Measurements from ENCODE around the gene LGR5. TPM values are rescaled to one million over a fixed set of nuclear protein-coding genes. Genes with fewer than 3 reads are reported as not detected.

Gene LGR5
- total RNA-seq, 2 experiments from 2014 or later = not detected

DNA sequence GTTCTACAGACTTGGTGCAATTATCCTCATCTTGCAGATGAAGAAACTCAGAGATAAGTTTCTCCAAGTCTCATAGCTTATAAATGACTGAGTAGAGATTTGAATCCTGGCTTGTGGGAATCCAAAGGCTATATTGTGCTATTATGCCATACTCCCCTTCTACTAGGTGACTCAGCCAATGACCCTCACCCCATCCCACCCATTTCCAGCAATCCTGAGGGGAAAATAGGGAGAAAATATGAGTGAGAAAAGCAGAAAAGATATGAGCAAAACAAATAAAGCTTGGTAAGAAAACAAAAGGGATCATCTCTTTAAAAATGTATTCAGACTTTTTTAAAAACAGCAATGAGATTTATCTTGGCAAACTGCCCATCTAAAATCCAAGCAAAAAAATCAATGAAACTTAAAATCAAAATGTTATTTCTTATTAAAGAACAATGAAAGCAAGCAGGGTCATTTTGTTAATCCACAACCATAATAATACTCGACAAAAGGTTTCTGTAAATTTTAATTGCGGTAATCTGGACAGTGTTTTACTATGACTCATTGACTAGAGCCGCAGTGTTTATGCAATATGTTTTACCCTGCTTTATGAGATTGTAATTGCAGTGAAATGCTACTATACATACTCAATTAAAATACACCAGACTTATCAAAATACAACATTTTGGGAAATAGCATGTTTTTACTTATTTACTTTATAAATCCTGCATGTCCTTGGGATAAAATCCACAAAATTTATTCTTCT, 13.1 kb upstream of the LGR5 start:
- Mint-ChIP-seq H3K9me3 (no peaks in the 10 kb centered on the region), H3K4me1 (ENCODE audit: low read depth) (no peaks in the 10 kb centered on the region), H3K36me3 (ENCODE audit: low read depth) (no peaks in the 10 kb centered on the region), H3K4me3 (no peak overlapping the region), H3K27ac (no peak overlapping the region), H3K27me3 (peaks cover 17% of the 10 kb centered on the region)
- DNase-seq = no peak
- CTCF ChIA-PET = interaction anchor here (1.0 kb wide), 1 partner anchor 11 kb away, joined by 5 read pairs; no protein-coding TSS in a partner anchor
- no peak for ATAC-seq
- POLR2A ChIA-PET = no interaction called here
- TF ChIP-seq, protein P1, sequence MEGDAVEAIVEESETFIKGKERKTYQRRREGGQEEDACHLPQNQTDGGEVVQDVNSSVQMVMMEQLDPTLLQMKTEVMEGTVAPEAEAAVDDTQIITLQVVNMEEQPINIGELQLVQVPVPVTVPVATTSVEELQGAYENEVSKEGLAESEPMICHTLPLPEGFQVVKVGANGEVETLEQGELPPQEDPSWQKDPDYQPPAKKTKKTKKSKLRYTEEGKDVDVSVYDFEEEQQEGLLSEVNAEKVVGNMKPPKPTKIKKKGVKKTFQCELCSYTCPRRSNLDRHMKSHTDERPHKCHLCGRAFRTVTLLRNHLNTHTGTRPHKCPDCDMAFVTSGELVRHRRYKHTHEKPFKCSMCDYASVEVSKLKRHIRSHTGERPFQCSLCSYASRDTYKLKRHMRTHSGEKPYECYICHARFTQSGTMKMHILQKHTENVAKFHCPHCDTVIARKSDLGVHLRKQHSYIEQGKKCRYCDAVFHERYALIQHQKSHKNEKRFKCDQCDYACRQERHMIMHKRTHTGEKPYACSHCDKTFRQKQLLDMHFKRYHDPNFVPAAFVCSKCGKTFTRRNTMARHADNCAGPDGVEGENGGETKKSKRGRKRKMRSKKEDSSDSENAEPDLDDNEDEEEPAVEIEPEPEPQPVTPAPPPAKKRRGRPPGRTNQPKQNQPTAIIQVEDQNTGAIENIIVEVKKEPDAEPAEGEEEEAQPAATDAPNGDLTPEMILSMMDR (IDR thresholded peaks at IDR 0.05) = no peak
- intact Hi-C loops (cut with micrococcal nuclease) = no loop called here

DNA sequence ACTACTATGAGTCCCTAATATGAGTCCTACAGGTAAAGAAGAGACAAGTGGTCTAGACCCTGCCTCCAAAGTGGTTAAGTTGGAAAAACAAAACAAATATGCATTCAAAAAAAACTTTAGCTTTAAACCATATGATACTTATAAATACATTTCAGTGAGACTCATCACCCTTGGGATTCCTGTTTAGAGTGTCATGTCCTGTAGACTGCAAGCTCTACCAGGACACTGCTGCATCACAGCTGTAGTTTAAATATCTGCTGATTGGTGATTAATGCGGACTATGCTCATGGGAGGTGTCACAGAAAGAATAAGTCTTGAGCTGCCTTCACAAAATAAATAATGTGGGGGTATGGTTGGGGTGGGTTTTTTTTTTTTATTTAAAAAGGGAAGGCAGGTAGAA, 8.8 kb upstream of the LGR5 start:
- TF ChIP-seq, protein P1 (IDR thresholded peaks at IDR 0.05) = no peak
- POLR2A ChIA-PET = no interaction called here
- ATAC-seq = no peak
- Mint-ChIP-seq H3K27me3 (peaks cover 31% of the 10 kb centered on the region), H3K9me3 (peaks cover 7% of the 10 kb centered on the region), H3K4me3 (no peak overlapping the region), H3K4me1 (ENCODE audit: low read depth) (no peaks in the 10 kb centered on the region), H3K27ac (no peak overlapping the region), H3K36me3 (ENCODE audit: low read depth) (no peaks in the 10 kb centered on the region)
- DNase-seq = no peak
- CTCF ChIA-PET = interaction anchor here (1.0 to 1.6 kb wide), 3 partner anchors 15 to 316 kb away, joined by 3 to 5 read pairs (median 4); no protein-coding TSS in a partner anchor
- intact Hi-C loops (cut with micrococcal nuclease) = no loop called here

DNA sequence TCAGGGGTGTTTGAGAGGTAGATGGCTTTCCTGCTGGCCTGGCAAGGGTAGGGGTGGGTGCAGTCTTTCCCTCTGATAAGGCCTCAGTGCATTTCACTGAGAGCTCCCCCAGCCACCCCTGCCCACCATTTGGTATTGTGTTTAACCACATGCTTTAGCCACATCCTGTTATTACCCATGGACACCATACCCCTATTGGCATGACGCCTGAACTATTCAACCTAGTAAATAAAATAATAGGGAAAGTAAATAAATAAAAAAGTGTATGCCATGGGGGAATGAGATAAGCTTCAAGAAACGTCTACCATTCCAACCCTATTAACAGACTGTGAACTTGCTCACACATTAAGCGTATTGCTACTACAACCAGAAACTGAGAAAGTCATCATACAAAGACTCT, 7.6 kb upstream of the LGR5 start:
- Mint-ChIP-seq H3K27ac (no peak overlapping the region), H3K36me3 (ENCODE audit: low read depth) (peaks cover 2% of the 10 kb centered on the region), H3K27me3 (peaks cover 34% of the 10 kb centered on the region), H3K4me3 (no peak overlapping the region), H3K4me1 (ENCODE audit: low read depth) (no peaks in the 10 kb centered on the region), H3K9me3 (peaks cover 15% of the 10 kb centered on the region)
- ATAC-seq (no peak), DNase-seq (no peak)
- intact Hi-C loops (cut with micrococcal nuclease) = no loop called here
- ChIA-PET CTCF (interaction anchor here (1.6 kb wide), 1 partner anchor 315 kb away, joined by 5 read pairs; no protein-coding TSS in a partner anchor), POLR2A (no interaction called here)
- TF ChIP-seq, protein P1 (IDR thresholded peaks at IDR 0.05) = no peak

DNA sequence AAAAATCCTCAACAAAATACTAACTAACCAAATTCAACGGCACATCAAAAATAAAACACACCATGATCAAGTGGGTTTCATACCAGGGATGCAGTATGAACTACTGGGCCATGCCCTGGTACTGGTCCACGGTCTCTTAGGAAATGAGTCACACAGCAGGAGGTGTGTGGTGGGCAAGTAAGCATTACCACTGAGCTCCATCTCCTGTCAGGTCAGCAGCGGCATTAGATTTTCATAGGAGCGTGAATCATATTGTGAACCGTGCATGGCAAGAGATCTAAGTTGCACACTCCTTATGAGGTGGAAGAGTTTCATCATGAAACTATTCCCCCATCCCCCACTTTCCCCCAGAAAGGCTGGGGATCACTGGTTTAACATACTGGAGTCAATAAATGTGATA, 6.7 kb upstream of the LGR5 start:
- TF ChIP-seq, protein P1 (IDR thresholded peaks at IDR 0.05) = no peak
- Mint-ChIP-seq H3K27me3 (peaks cover 37% of the 10 kb centered on the region), H3K4me3 (no peak overlapping the region), H3K36me3 (ENCODE audit: low read depth) (peaks cover 2% of the 10 kb centered on the region), H3K9me3 (peaks cover 16% of the 10 kb centered on the region), H3K4me1 (ENCODE audit: low read depth) (no peaks in the 10 kb centered on the region), H3K27ac (no peak overlapping the region)
- ATAC-seq = no peak
- DNase-seq = no peak
- ChIA-PET POLR2A (no interaction called here), CTCF (no interaction called here)
- intact Hi-C loops (cut with micrococcal nuclease) = no loop called here

DNA sequence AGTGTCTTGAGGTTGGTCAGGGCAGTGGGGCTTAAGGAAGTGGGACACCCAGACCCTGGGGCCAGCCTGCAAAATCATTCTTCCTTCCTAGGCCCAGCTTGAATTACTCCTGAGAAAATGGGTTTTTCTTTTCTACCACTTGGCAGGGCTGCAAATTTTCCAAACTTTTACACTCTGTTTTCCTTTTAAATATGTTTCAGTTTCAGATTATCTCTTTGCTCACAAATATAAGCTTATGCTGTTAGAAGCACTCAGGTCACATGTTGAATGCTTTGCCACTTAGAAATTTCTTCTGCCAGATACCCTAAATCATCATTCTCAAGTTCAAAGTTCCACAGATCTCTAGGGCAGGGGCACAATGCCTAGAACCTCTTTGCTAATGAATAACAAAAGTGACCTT, 2.9 kb upstream of the LGR5 start:
- intact Hi-C loops (cut with micrococcal nuclease) = no loop called here
- H3K9me3 Mint-ChIP-seq = peaks cover 16% of the 10 kb centered on the region
- peaks cover 19% of the 10 kb centered on the region for H3K4me1 Mint-ChIP-seq (ENCODE audit: low read depth)
- DNase-seq (no peak), ATAC-seq (no peak)
- TF ChIP-seq, protein P1 (IDR thresholded peaks at IDR 0.05) = no peak
- no peak overlapping the region for H3K27ac Mint-ChIP-seq
- ChIA-PET POLR2A (no interaction called here), CTCF (no interaction called here)
- peaks cover 2% of the 10 kb centered on the region for H3K36me3 Mint-ChIP-seq (ENCODE audit: low read depth)
- no peak overlapping the region for H3K4me3 Mint-ChIP-seq
- peaks cover 59% of the 10 kb centered on the region for H3K27me3 Mint-ChIP-seq

Measured in activated CD8-positive, alpha-beta T cell treated with anti-CD3 and anti-CD28 coated beads for 36 hours (primary cell).